ENCODE measurements around the gene MYH16. TPM values are rescaled to one million over a fixed set of nuclear protein-coding genes. Genes with fewer than 3 reads are reported as not detected.

The MYH16 gene
- total RNA-seq, 1 experiment from 2014 or later: 0.57 TPM

DNA sequence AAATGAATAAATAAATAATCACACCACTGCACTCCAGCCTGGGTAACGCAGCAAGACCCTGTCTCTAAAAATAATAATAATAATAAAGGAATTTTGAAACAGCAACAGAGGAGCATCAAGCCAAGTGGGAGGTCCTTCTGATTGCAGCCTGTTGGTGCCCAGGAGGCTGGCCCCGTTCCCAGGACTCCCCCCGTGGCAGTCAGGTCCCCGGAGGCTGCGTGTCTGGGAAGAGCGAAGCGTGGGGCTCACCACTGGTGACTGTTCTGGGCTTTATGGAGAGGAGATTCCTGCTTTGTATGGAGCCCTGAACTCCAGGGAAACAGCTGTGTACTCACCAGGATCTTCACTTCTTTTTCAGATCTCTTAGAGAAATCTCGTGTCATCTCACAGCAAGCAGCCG, 19.3 kb upstream of the MYH16 start:
- no peak overlapping the region for H3K27ac ChIP-seq (ENCODE audit: low read depth, low read length)
- TF ChIP-seq RAD21 (IDR thresholded peaks at IDR 0.05; ENCODE audit: low read depth): no peak
- TF ChIP-seq, protein P1, sequence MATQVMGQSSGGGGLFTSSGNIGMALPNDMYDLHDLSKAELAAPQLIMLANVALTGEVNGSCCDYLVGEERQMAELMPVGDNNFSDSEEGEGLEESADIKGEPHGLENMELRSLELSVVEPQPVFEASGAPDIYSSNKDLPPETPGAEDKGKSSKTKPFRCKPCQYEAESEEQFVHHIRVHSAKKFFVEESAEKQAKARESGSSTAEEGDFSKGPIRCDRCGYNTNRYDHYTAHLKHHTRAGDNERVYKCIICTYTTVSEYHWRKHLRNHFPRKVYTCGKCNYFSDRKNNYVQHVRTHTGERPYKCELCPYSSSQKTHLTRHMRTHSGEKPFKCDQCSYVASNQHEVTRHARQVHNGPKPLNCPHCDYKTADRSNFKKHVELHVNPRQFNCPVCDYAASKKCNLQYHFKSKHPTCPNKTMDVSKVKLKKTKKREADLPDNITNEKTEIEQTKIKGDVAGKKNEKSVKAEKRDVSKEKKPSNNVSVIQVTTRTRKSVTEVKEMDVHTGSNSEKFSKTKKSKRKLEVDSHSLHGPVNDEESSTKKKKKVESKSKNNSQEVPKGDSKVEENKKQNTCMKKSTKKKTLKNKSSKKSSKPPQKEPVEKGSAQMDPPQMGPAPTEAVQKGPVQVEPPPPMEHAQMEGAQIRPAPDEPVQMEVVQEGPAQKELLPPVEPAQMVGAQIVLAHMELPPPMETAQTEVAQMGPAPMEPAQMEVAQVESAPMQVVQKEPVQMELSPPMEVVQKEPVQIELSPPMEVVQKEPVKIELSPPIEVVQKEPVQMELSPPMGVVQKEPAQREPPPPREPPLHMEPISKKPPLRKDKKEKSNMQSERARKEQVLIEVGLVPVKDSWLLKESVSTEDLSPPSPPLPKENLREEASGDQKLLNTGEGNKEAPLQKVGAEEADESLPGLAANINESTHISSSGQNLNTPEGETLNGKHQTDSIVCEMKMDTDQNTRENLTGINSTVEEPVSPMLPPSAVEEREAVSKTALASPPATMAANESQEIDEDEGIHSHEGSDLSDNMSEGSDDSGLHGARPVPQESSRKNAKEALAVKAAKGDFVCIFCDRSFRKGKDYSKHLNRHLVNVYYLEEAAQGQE (IDR thresholded peaks at IDR 0.05; ENCODE audit: low read depth): no peak
- TF ChIP-seq SRF (IDR thresholded peaks at IDR 0.05; ENCODE audit: low read depth): no peak
- no peak for TF ChIP-seq SIN3A (IDR thresholded peaks at IDR 0.05; ENCODE audit: low read depth)
- no peak for TF ChIP-seq TCF7L2 (IDR thresholded peaks at IDR 0.05; ENCODE audit: borderline replicate concordance, extremely low read depth, insufficient read depth, insufficient read length)
- no peak for TF ChIP-seq ELF1 (IDR thresholded peaks at IDR 0.05; ENCODE audit: borderline replicate concordance, low read depth)
- TF ChIP-seq, protein P2, sequence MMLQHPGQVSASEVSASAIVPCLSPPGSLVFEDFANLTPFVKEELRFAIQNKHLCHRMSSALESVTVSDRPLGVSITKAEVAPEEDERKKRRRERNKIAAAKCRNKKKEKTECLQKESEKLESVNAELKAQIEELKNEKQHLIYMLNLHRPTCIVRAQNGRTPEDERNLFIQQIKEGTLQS (IDR thresholded peaks at IDR 0.05): no peak
- no peak for TF ChIP-seq POLR2AphosphoS5 (IDR thresholded peaks at IDR 0.05; ENCODE audit: low read depth, low read length)
- TF ChIP-seq, protein P3, sequence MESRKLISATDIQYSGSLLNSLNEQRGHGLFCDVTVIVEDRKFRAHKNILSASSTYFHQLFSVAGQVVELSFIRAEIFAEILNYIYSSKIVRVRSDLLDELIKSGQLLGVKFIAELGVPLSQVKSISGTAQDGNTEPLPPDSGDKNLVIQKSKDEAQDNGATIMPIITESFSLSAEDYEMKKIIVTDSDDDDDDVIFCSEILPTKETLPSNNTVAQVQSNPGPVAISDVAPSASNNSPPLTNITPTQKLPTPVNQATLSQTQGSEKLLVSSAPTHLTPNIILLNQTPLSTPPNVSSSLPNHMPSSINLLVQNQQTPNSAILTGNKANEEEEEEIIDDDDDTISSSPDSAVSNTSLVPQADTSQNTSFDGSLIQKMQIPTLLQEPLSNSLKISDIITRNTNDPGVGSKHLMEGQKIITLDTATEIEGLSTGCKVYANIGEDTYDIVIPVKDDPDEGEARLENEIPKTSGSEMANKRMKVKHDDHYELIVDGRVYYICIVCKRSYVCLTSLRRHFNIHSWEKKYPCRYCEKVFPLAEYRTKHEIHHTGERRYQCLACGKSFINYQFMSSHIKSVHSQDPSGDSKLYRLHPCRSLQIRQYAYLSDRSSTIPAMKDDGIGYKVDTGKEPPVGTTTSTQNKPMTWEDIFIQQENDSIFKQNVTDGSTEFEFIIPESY (IDR thresholded peaks at IDR 0.05; ENCODE audit: extremely low read depth, insufficient replicate concordance, low read length): no peak
- TF ChIP-seq ZFX (IDR thresholded peaks at IDR 0.05): no peak
- no peak for TF ChIP-seq CTCF (IDR thresholded peaks at IDR 0.05 in 2 of 3, conservative IDR thresholded peaks at IDR 0.05 in 1 of 3; ENCODE audit: borderline replicate concordance in 1 of 3, insufficient read depth in 1 of 3, low read depth in 2 of 3, low read length in 2 of 3)
- no peak for TF ChIP-seq FOSL1 (IDR thresholded peaks at IDR 0.05; ENCODE audit: low read depth)
- no peak for TF ChIP-seq POLR2A (IDR thresholded peaks at IDR 0.05; ENCODE audit: borderline replicate concordance, extremely low read depth, insufficient read depth, insufficient read length)
- TF ChIP-seq EZH2phosphoT487 (IDR thresholded peaks at IDR 0.05; ENCODE audit: borderline replicate concordance): no peak
- no peak for TF ChIP-seq CEBPB (IDR thresholded peaks at IDR 0.05; ENCODE audit: low read depth)
- ChIA-PET CTCF (no interaction called here), POLR2A (no interaction called here), RAD21 (ENCODE audit: low non-redundant PET in 1 of 2, low total read pairs in 2 of 2, uncharacterized antibody in 2 of 2, unreplicated experiment in 2 of 2) (no interaction called here)
- H3K79me2 ChIP-seq (ENCODE audit: insufficient read depth, low read length): no peaks in the 10 kb centered on the region
- no peaks in the 10 kb centered on the region for H4K20me1 ChIP-seq (ENCODE audit: insufficient read depth)
- no peaks in the 10 kb centered on the region for H3K27me3 ChIP-seq (ENCODE audit: insufficient read depth, low read length)
- no peak for DNase-seq (ENCODE audit: low read depth, low spot score)
- H3K9ac ChIP-seq (ENCODE audit: low read length): no peak overlapping the region
- H2AFZ ChIP-seq (ENCODE audit: low read depth, low read length, poor library complexity, severe bottlenecking): no peak overlapping the region
- H3K36me3 ChIP-seq (ENCODE audit: control insufficient read depth in 1 of 2, insufficient read depth in 2 of 2, low read length in 2 of 2): no peaks in the 10 kb centered on the region
- H3K4me2 ChIP-seq (ENCODE audit: low read length): no peak overlapping the region
- peaks cover 0 to 5% of the 10 kb centered on the region in 2 experiments; a peak in 2 of 4 replicates for H3K4me1 ChIP-seq (ENCODE audit: control insufficient read depth in 1 of 2, insufficient read depth in 2 of 2, low read length in 2 of 2)
- BruUV-seq (replicated peaks): no TSS peak
- no peak for ATAC-seq
- no peaks in the 10 kb centered on the region for H3K9me3 ChIP-seq (ENCODE audit: control insufficient read depth in 1 of 2, insufficient read depth in 1 of 2, low read depth in 1 of 2, low read length in 2 of 2)
- no peaks in the 10 kb centered on the region for H3K9me2 ChIP-seq (ENCODE audit: insufficient read depth)
- H3K4me3 ChIP-seq (replicated peaks in 1 of 2; ENCODE audit: low read depth in 1 of 2, low read length in 2 of 2): no peak overlapping the region
- intact Hi-C loops (cut with micrococcal nuclease): no loop called here

Measured in HCT116 (cell line).